SK-N-MC (cell line): ENCODE measurements around the gene BUB1B.

Experiments used
- DNase-seq: peaks from one replicate; pipeline ENCODE4 v3.0.0-alpha.2; 2011; ENCODE audit warnings: low read depth, low spot score
- H3K27ac ChIP-seq: fragments of 200-600 bp; sonication (generic); 2 replicates; pipeline ENCODE4 v1.5.1; 2016; ENCODE audit warnings: mixed run types
- H3K36me3 ChIP-seq: fragments of 200-600 bp; sonication (generic); 2 replicates; pipeline ENCODE4 v1.6.1; 2017; ENCODE audit warnings: antibody characterized with exemption, low read length, mixed read lengths; ENCODE audit not compliant: insufficient read depth
- H3K4me3 ChIP-seq: fragments of 200-600 bp; sonication (generic); 2 replicates; pipeline ENCODE4 v1.5.1; 2016
- H3K9ac ChIP-seq: fragments of 200-600 bp; sonication (generic); 2 replicates; pipeline ENCODE4 v1.8.0; 2017; ENCODE audit warnings: mixed run types, mixed read lengths; ENCODE audit not compliant: insufficient read length
- H3K9me3 ChIP-seq: fragments of 200-600 bp; sonication (generic); 2 replicates; pipeline ENCODE4 v1.6.1; 2017; ENCODE audit warnings: low read depth, mild to moderate bottlenecking, antibody characterized with exemption, low read length, moderate library complexity, mixed read lengths
- EZH2 ChIP-seq: fragments of 200-600 bp; sonication (generic); IDR thresholded peaks from one replicate; pipeline ENCODE4 v1.6.1; 2017; ENCODE audit warnings: antibody characterized with exemption
- FOXP2 ChIP-seq: optimal IDR thresholded peaks from 2 replicates; pipeline ENCODE3; 2011; ENCODE audit warnings: mild to moderate bottlenecking, moderate library complexity; ENCODE audit not compliant: insufficient read depth; ENCODE audit errors: extremely low read length, control extremely low read depth
- POLR2AphosphoS5 ChIP-seq: IDR thresholded peaks from 2 replicates; pipeline ENCODE4 v1.6.1; 2012; ENCODE audit warnings: mild to moderate bottlenecking, low read depth, low read length, borderline replicate concordance

The BUB1B gene

DNA sequence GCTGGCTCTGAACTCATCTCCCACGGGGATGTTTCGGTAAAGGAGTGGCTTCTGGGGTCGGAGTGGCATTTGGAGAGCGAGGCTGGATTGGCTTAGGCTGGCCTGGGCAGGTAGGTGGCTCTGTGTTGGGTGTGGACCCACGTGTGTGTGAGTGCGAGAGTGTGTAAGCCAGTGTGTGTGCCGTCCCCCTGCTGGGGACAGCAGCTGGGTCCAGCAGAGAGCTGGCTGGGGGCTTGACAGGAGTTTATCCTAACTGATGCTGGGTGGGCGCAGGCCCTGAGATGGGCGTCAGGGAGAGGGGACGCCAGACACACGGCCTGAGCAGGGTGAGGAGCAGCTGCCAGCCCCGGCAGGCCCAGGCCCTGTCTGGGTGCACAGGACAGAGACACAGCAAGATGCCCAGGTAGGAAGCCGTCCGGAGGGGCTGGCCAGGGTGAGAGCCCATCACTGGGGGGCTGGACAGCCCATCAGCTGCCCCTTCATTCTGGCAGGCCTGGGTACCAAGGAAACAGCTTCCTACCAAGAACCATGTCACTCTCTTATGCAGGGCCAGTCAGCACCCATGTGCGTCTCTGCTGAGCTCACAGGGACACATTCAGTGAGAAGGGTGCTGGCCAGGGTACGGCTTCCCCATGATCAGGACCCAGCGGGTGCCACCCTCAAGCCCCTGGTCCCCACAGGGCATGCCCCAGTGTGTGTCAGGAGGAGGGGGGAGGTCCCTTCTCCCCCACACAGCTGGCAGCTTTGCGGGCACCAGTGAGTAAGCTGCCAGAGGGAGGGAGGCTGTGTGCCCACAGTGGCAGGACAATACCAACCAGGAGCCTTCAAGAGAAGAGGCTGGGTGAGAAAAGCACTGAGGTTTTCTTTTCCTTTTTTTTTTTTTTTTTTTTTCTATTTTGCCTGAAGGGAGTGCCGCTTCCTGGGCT, 79.1 kb downstream of the BUB1B start:
- no peaks in the 10 kb centered on the region for H3K9me3 ChIP-seq
- H3K4me3 ChIP-seq = peak overlapping the region; percentile 76; the same call in 1 of the 2 replicates
- H3K9ac ChIP-seq = no peak overlapping the region
- no peak overlapping the region for H3K27ac ChIP-seq
- no peaks in the 10 kb centered on the region for H3K36me3 ChIP-seq
- no peak for TF ChIP-seq FOXP2
- no peak for DNase-seq

DNA sequence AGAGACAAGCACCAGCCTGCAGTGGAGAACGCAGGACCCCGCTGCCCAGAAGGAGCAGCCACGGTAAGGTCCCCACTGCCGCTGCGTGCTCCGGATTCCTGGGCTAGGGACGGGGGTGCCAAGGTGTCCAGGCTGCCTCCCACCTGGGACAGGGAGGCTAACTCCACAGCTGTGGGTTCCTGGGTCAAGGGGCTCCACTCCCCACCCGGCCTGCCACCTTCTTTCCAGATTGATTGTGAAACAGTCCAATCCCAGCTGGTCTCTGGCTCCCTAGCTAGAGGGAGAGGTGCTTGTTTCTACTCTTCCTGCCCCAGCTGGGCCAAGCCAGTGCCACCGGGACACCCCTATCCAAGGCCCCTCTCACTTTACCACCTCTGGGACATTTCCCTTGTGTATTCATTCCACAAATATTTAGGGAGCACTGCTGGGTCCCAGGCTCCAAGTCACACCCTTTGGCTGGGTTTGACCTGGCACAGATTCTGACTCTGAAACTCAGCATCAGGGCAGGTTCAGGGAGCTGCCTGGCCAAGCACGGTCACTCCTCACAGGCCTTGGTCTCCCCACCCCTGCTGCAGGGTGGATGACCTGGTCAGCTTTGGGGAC, 79.9 kb downstream of the BUB1B start:
- Histone ChIP-seq H3K9ac (no peak overlapping the region), H3K36me3 (no peaks in the 10 kb centered on the region), H3K9me3 (no peaks in the 10 kb centered on the region), H3K4me3 (no peak overlapping the region), H3K27ac (no peak overlapping the region)
- DNase-seq = no peak
- TF ChIP-seq POLR2AphosphoS5 (no peak), EZH2 (no peak)

DNA sequence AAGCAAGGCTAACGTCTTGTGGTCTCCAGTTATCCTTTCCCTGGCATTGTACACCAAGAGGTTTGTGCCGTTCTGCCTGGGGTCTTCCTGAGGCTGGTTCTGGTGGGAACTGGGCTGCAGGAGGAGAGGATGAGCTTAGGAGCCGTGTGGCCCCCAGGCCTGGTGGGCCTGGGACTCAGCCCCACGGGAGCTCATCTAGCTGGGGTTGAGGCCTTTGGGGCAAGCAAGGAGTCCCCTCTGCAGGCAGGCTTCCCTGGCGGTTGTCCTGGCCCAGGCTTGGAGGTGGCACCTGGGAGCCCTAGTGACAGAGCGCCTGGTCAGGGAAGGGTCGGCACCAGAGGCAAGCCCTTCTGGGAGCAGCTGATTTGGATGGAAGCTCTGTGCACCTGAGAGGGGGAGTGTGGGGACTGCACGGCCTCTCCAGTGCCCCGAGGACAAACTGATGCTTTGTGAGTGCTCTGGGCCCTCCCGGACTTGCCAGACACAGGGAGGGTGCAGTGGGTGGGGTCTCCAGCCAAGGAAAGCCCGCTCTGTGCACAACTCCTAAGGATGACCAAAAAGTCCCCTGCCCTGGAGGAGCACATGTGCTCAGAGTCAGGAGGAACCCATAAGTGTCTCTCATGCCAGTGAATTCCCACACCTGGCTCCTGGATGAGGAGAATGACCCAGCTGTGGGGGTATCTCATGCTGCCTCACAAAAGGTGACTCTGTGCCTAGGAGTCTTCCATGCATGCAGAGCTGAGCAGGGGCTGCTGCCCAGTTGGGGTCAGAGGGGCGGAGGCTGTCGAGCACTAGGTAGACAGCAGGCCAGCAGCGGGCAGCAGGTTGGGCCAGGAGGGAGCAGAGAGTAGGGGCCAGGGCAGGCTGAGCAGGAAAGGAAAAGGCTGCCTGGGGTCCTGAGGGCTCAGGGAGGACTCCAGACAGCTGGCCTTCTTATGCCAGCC, 80.7 kb downstream of the BUB1B start:
- H3K36me3 ChIP-seq = no peaks in the 10 kb centered on the region
- no peak for DNase-seq
- H3K9ac ChIP-seq = no peak overlapping the region
- H3K4me3 ChIP-seq = no peak overlapping the region
- no peaks in the 10 kb centered on the region for H3K9me3 ChIP-seq
- TF ChIP-seq FOXP2 (no peak), POLR2AphosphoS5 (no peak), EZH2 (no peak)
- H3K27ac ChIP-seq = no peak overlapping the region

- H3K9ac ChIP-seq = no peak overlapping the region
- DNase-seq = no peak
- no peak overlapping the region for H3K4me3 ChIP-seq
- no peak overlapping the region for H3K27ac ChIP-seq
- no peak for TF ChIP-seq FOXP2
- no peak for TF ChIP-seq POLR2AphosphoS5
- no peak for TF ChIP-seq EZH2
- no peaks in the 10 kb centered on the region for H3K9me3 ChIP-seq
- no peaks in the 10 kb centered on the region for H3K36me3 ChIP-seq
These were observed 81.3 kb downstream of the BUB1B start for GRCh38 chr15:40242213-40242599.

DNA sequence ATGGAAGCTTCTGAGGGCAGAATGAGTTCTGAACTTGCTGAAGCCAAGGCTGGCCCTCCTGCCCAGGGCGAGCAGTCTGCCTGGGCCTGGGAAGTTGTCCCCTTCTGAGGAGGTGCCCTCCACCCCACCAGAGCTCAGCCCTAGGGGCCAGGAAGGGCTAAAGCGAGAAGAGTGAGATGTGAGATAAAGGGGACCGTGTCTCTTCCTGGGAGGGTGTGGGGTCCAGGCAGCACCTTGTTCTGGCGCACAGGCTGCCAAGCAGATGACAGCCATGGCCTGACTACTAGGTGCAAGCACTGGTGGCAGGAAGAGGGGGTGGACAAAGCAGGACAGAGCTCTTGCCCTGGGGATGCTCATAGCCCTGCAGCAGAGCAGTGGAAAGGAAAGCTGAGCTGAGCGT, 81.7 kb downstream of the BUB1B start:
- Histone ChIP-seq H3K4me3 (no peak overlapping the region), H3K9ac (no peak overlapping the region), H3K36me3 (no peaks in the 10 kb centered on the region), H3K9me3 (no peaks in the 10 kb centered on the region), H3K27ac (no peak overlapping the region)
- no peak for DNase-seq
- TF ChIP-seq FOXP2 = no peak

- Histone ChIP-seq H3K9me3 (no peaks in the 10 kb centered on the region), H3K36me3 (no peaks in the 10 kb centered on the region), H3K27ac (no peak overlapping the region), H3K4me3 (no peak overlapping the region), H3K9ac (no peak overlapping the region)
- DNase-seq = no peak
- no peak for TF ChIP-seq EZH2
- no peak for TF ChIP-seq POLR2AphosphoS5
- TF ChIP-seq FOXP2 = no peak
These were observed 82.4 kb downstream of the BUB1B start for GRCh38 chr15:40243126-40243810.

DNA sequence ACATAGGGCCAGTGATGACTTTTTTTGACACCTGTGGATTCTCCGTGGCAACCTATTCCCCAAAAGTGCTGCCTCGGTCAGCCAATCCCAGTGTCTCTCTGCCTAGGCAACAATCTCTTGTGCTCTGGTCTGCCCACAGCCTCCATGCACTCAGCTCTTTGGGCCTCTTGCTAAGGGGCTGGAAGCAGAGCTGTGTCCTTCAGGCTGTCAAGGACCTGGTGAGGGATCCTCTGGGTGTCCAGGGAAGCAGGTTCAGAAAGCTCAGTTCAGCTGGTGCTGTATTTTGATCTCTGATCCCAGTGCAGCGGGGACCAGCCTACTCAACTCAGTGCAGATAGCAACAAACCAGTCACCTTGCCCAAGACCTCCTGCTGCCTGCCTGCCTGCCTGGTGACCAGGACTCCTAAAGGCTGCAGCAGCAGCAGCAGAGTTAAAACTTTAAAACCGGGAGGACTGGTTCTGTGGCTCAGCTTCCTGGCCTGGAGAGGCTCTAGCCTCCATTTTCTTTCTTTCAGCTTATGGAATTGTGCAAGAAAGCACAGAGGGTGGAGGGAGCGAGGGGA, 84.2 kb downstream of the BUB1B start:
- Histone ChIP-seq H3K36me3 (no peaks in the 10 kb centered on the region), H3K9ac (no peak overlapping the region), H3K9me3 (no peaks in the 10 kb centered on the region), H3K4me3 (no peak overlapping the region), H3K27ac (no peak overlapping the region)
- DNase-seq = no peak
- TF ChIP-seq FOXP2 (no peak), POLR2AphosphoS5 (no peak), EZH2 (no peak)
